ENCODE results near the gene CD302.

DNA sequence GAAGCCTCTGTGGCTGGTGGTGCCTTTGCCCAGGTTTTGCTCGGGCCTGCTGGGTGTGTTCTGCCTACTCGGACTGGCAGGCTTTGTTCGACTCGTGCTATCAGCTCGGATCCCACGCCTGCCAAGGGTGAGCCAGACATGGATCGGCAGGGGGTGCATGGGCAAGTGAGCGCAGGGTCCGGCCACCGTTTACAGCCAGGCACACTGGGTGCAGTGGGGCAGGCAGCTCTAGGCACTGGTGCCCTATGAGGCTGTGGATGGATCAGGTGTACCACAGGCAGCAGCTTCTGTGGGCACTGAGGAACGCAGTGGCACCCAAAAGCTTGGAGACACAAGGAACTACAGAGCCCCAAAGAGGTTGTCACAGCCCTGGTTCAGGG lies 60.1 kb downstream of the CD302 start:
- TF ChIP-seq, protein P1, sequence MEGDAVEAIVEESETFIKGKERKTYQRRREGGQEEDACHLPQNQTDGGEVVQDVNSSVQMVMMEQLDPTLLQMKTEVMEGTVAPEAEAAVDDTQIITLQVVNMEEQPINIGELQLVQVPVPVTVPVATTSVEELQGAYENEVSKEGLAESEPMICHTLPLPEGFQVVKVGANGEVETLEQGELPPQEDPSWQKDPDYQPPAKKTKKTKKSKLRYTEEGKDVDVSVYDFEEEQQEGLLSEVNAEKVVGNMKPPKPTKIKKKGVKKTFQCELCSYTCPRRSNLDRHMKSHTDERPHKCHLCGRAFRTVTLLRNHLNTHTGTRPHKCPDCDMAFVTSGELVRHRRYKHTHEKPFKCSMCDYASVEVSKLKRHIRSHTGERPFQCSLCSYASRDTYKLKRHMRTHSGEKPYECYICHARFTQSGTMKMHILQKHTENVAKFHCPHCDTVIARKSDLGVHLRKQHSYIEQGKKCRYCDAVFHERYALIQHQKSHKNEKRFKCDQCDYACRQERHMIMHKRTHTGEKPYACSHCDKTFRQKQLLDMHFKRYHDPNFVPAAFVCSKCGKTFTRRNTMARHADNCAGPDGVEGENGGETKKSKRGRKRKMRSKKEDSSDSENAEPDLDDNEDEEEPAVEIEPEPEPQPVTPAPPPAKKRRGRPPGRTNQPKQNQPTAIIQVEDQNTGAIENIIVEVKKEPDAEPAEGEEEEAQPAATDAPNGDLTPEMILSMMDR (IDR thresholded peaks at IDR 0.05; ENCODE audit: insufficient read depth, low read length, poor library complexity, severe bottlenecking), result no peak
- no peak for TF ChIP-seq EZH2phosphoT487 (conservative IDR thresholded peaks at IDR 0.05; ENCODE audit: low read length)

Data from SU-DHL-6 (cell line).